Measurements from ENCODE around the gene ZNF764. TPM values are rescaled to one million over a fixed set of nuclear protein-coding genes. Genes with fewer than 3 reads are reported as not detected.
"Not testable (repeated sequence)": the region's sequence is repeated elsewhere in the genome, so short reads cannot be mapped to it uniquely, and the experiment has no call there.

Gene ZNF764
- total RNA-seq, 2 donors from 2014 or later, result 8.3 to 23.7 TPM

- TF ChIP-seq POLR2A (IDR thresholded peaks at IDR 0.05) (no peak), CTCF (IDR thresholded peaks at IDR 0.05) (no peak)
- no peaks in the 10 kb centered on the region for H3K36me3 ChIP-seq (replicated peaks in 1 of 2; ENCODE audit: insufficient read depth in 1 of 2, low read depth in 2 of 2)
- no peak overlapping the region for H3K27ac ChIP-seq
- DNase-seq (no peak), ATAC-seq (no peak)
- H3K4me3 ChIP-seq, result no peak overlapping the region
- H3K9me3 ChIP-seq, result no peaks in the 10 kb centered on the region
- H3K4me1 ChIP-seq, result no peaks in the 10 kb centered on the region
- WGBS, 2 donors, result 63 to 68% methylated on average over 8 of the region's 8 CpGs
- H3K27me3 ChIP-seq, result no peaks in the 10 kb centered on the region
- intact Hi-C loops (cut with DNase I), result no loop called here
Measured at GRCh38 chr16:30548416-30549253, 9.5 kb downstream of the ZNF764 start.

- no peak for ATAC-seq
- intact Hi-C loops (cut with DNase I), result no loop called here
- no peak for TF ChIP-seq CTCF (IDR thresholded peaks at IDR 0.05)
- no peak for TF ChIP-seq POLR2A (IDR thresholded peaks at IDR 0.05)
- Histone ChIP-seq H3K4me1 (peaks cover 11% of the 10 kb centered on the region), H3K27ac (no peak overlapping the region), H3K27me3 (no peaks in the 10 kb centered on the region), H3K4me3 (no peak overlapping the region), H3K36me3 (replicated peaks in 1 of 2; ENCODE audit: insufficient read depth in 1 of 2, low read depth in 2 of 2) (no peaks in the 10 kb centered on the region), H3K9me3 (no peaks in the 10 kb centered on the region)
- WGBS, 2 donors, result 66 to 84% methylated on average over 8 of the region's 8 CpGs
- DNase-seq, result no peak
Measured at GRCh38 chr16:30546115-30546514, 12.1 kb downstream of the ZNF764 start.

GRCh38 chr16:30543067-30543466, 15.1 kb downstream of the ZNF764 start:
- no peak for DNase-seq
- Histone ChIP-seq H3K36me3 (replicated peaks in 1 of 2; ENCODE audit: insufficient read depth in 1 of 2, low read depth in 2 of 2) (no peaks in the 10 kb centered on the region), H3K4me3 (no peak overlapping the region), H3K27me3 (no peaks in the 10 kb centered on the region), H3K4me1 (peaks cover 28% of the 10 kb centered on the region), H3K27ac (no peak overlapping the region), H3K9me3 (no peaks in the 10 kb centered on the region)
- no peak for TF ChIP-seq CTCF (IDR thresholded peaks at IDR 0.05)
- no peak for TF ChIP-seq POLR2A (IDR thresholded peaks at IDR 0.05)
- ATAC-seq, result no peak
- WGBS, 2 donors, result 82 to 90% methylated on average over 5 of the region's 5 CpGs
- intact Hi-C loops (cut with DNase I), result no loop called here

- Histone ChIP-seq H3K9me3 (no peaks in the 10 kb centered on the region), H3K4me3 (no peak overlapping the region), H3K36me3 (replicated peaks in 1 of 2; ENCODE audit: insufficient read depth in 1 of 2, low read depth in 2 of 2) (no peaks in the 10 kb centered on the region), H3K27me3 (no peaks in the 10 kb centered on the region), H3K27ac (peak overlapping the region in 2 of 4 donors; percentile 4 to 42), H3K4me1 (peaks cover 31% of the 10 kb centered on the region)
- TF ChIP-seq CTCF (IDR thresholded peaks at IDR 0.05) (no peak), POLR2A (IDR thresholded peaks at IDR 0.05) (no peak)
- peak in 1 of 4 donors; percentile 28 for DNase-seq
- intact Hi-C loops (cut with DNase I), result no loop called here
- ATAC-seq, result peak; percentile 37
- 33 to 36% methylated on average over 10 of the region's 10 CpGs for WGBS, 2 donors
Measured at GRCh38 chr16:30541502-30542329, 16.5 kb downstream of the ZNF764 start.

GRCh38 chr16:30540916-30541464, 17.2 kb downstream of the ZNF764 start:
- ATAC-seq; H3K4me3 ChIP-seq; H3K36me3 ChIP-seq (replicated peaks in 1 of 2; ENCODE audit: insufficient read depth in 1 of 2, low read depth in 2 of 2); H3K27me3 ChIP-seq; intact Hi-C loops (cut with DNase I); DNase-seq; H3K9me3 ChIP-seq: not testable (repeated sequence)
- Histone ChIP-seq H3K4me1 (peaks cover 38% of the 10 kb centered on the region), H3K27ac (peak overlapping the region in 2 of 4 donors; percentile 4 to 42)
- WGBS, 2 donors, result 42% methylated on average over 9 of the region's 9 CpGs

- WGBS, 2 donors, result 87 to 89% methylated on average over 4 to 13 of the region's 13 CpGs
- ATAC-seq; H3K9me3 ChIP-seq; H3K4me3 ChIP-seq; H3K36me3 ChIP-seq (replicated peaks in 1 of 2; ENCODE audit: insufficient read depth in 1 of 2, low read depth in 2 of 2); intact Hi-C loops (cut with DNase I); DNase-seq; H3K27me3 ChIP-seq: not testable (repeated sequence)
- peak overlapping the region in 2 of 4 donors; percentile 18 to 32 for H3K27ac ChIP-seq
- peaks cover 45% of the 10 kb centered on the region for H3K4me1 ChIP-seq
Measured at GRCh38 chr16:30539986-30540526, 18.1 kb downstream of the ZNF764 start.
